Measurements from ENCODE around the gene SORCS3.

Gene SORCS3

DNA sequence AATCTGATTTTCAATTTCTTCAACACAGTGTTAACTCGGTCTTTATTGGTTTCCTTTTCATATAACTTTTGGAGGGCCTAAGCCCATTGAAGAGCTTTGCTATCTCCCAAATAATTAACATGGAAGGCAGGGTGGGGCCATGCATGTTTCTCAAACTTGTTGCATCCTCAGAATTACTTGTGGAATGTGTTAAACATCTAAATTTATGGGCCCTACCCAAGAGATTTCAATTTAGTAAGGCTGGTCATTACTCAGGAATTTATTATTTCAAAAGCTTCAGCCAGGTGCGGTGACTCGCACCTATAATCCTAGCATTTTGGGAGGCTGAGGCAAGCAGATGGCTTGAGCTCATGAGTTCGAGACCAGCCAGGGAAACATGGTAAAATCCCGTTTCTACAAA, 208.9 kb downstream of the SORCS3 start:
- no peak for DNase-seq (ENCODE audit: low read depth)

DNA sequence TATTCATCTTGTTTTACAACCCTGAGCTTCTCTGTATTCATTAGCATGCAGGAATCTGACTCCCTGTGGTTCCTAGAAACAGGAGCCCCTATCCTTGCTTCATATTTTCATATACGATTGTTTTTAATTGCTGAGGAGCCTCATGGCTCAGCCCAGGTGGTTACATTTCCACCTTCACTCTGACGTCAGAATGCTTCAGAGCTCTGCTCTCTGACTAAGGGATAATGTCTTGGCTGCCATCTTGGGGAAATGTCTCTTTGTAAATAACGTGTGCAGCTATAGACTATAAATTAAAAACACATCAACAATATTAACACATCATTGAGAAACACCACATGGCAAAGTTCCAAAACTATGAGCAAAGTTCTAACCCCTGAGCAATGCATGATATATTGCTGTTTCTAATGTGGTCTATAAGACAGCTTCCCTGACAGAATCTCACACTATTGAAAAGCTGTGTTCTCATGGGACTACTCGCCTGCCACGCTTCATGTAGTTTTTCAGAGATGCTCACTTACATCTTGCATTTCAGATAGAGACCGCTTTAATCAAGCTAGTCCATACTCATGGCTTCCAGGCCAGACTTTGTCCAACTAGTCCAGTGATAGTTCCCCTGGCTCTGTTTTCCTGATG, 227.0 kb downstream of the SORCS3 start:
- DNase-seq (ENCODE audit: low read depth): no peak

GRCh38 chr10:104872691-104873090, 231.6 kb downstream of the SORCS3 start:
- no peak for DNase-seq (ENCODE audit: low read depth)

GRCh38 chr10:104873161-104873560, 232.1 kb downstream of the SORCS3 start:
- DNase-seq (ENCODE audit: low read depth): no peak

- no peak for DNase-seq (ENCODE audit: low read depth)
These were observed 234.5 kb downstream of the SORCS3 start for GRCh38 chr10:104875561-104875960.

- DNase-seq (ENCODE audit: low read depth): no peak
These were observed 239.7 kb downstream of the SORCS3 start for GRCh38 chr10:104880624-104881398.

GRCh38 chr10:104881740-104882139, 240.7 kb downstream of the SORCS3 start:
- no peak for DNase-seq (ENCODE audit: low read depth)

GRCh38 chr10:104892879-104893617, 252.0 kb downstream of the SORCS3 start:
- DNase-seq (ENCODE audit: low read depth): no peak

GRCh38 chr10:104893701-104894100, 252.6 kb downstream of the SORCS3 start:
- DNase-seq (ENCODE audit: low read depth): no peak

DNA sequence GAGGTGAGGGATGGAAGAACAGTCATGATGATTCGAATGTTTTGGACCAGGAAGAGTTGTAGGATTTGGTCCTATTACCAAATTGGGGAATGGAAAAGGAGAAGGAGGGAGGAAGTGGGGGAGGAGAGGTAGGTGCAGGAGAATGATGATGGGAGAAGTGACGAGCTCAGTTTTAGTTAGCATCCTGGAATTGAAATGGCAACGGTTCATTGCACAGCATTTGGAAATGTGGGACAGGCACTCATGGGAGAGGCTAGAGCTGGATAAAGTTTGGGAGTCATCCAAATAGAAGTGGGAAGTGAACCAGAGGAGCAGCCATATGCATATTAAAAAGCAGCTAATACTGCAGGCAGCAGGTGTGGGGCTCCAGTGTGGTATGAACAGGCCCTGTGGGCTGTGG, 253.6 kb downstream of the SORCS3 start:
- no peak for DNase-seq (ENCODE audit: low read depth)

- DNase-seq (ENCODE audit: low read depth): no peak
These were observed 254.5 kb downstream of the SORCS3 start for GRCh38 chr10:104895541-104895940.

DNA sequence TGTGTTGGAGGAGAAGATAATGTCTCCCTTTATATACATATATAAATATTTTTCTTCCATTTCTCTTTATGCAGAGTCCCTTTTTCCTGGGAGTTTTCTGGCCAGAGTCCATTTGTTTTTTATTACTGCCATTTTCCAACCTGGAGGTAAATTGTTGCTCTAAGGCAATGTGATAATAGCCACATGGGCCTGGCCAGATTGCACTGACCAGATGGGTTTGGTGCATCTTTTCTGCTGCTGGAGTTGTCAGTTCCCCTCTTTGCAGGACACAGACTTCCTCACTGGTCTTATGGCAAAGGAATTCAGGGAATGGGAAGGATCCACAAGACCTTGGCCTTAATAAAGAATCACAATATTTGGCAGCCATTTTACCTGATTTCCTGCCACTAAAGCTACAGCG, 254.9 kb downstream of the SORCS3 start:
- DNase-seq (ENCODE audit: low read depth): no peak

DNA sequence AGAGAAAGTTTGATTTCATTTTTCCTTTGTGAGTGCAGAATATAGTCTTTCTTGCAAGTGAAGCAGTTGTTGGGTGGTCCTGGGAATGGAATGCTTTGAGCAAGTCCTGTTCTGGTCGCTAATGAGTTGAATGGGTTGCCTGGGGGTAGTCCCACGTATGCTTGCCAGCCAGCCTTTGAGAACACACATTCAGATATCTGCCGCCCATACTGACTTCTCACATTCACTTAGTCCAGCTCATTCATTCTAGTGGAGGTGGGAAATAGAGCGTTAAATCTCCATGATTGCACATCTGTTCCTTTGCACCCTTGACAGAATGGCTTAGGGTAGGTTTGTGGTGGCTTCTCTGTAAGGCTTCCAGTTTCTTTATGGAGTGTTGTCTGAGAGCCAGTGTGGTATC, 256.6 kb downstream of the SORCS3 start:
- DNase-seq (ENCODE audit: low read depth): no peak

DNA sequence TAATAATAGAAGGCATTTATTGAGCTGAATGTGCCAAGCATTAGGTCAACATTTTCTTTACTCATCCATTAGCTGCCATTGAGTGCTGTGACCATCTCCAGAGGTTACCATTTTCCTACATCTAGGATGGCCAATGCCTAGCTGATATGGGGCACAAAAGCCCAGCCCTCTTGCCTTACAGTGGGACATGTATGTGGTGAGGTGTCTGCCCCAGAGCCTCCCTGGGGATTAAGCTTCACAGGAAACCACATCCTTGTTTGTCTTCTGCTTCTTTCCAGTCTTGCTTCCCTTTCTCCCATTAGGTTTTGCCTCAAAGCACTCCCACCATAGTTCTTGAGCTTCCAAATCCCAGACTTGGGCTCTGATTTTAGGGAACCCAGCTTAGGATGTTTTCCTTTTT, 258.7 kb downstream of the SORCS3 start:
- no peak for DNase-seq (ENCODE audit: low read depth)

GRCh38 chr10:104903433-104903832, 262.3 kb downstream of the SORCS3 start:
- no peak for DNase-seq (ENCODE audit: low read depth)

GRCh38 chr10:104904753-104905323, 263.7 kb downstream of the SORCS3 start:
- DNase-seq (ENCODE audit: low read depth): no peak

GRCh38 chr10:104906112-104906511, 265.0 kb downstream of the SORCS3 start:
- no peak for DNase-seq (ENCODE audit: low read depth)

- DNase-seq (ENCODE audit: low read depth): no peak
These were observed 266.4 kb downstream of the SORCS3 start for GRCh38 chr10:104907521-104907920.

GRCh38 chr10:104908581-104908980, 267.5 kb downstream of the SORCS3 start:
- DNase-seq (ENCODE audit: low read depth): no peak

- no peak for DNase-seq (ENCODE audit: low read depth)
These were observed 269.6 kb downstream of the SORCS3 start for GRCh38 chr10:104910712-104911111.

GRCh38 chr10:104913390-104913789, 272.3 kb downstream of the SORCS3 start:
- no peak for DNase-seq (ENCODE audit: low read depth)

- DNase-seq (ENCODE audit: low read depth): no peak
These were observed 279.4 kb downstream of the SORCS3 start for GRCh38 chr10:104920476-104920875.

GRCh38 chr10:104921763-104922162, 280.7 kb downstream of the SORCS3 start:
- no peak for DNase-seq (ENCODE audit: low read depth)

Data from HS-27A (cell line).